ENCODE results near the gene UTP20.

Gene UTP20

GRCh38 chr12:101256266-101256665 lies 23.6 kb upstream of the UTP20 start (continued):
- no peak for TF ChIP-seq ZNF394 (tag by site-specific recombination; IDR thresholded peaks at IDR 0.05; ENCODE audit: borderline replicate concordance)
- no peak for TF ChIP-seq ZNF214 (tag by site-specific recombination; IDR thresholded peaks at IDR 0.05; ENCODE audit: borderline replicate concordance)
- no peak for TF ChIP-seq YY1 (tag by site-specific recombination; IDR thresholded peaks at IDR 0.05)
- no peak for TF ChIP-seq ZBTB8A (tag by site-specific recombination; IDR thresholded peaks at IDR 0.05)
- TF ChIP-seq ZNF623 (tag by site-specific recombination; IDR thresholded peaks at IDR 0.05) = no peak
- TF ChIP-seq KLF7 (tag by site-specific recombination; IDR thresholded peaks at IDR 0.05; ENCODE audit: borderline replicate concordance) = no peak
- no peak for TF ChIP-seq MZF1 (tag by site-specific recombination; IDR thresholded peaks at IDR 0.05; ENCODE audit: borderline replicate concordance)
- TF ChIP-seq ZNF707 (tag by site-specific recombination; IDR thresholded peaks at IDR 0.05) = no peak
- TF ChIP-seq RBAK (tag by site-specific recombination; IDR thresholded peaks at IDR 0.05) = no peak
- no peak for TF ChIP-seq ZNF398 (tag by site-specific recombination; IDR thresholded peaks at IDR 0.05)
- no peak for TF ChIP-seq ZSCAN16 (tag by site-specific recombination; IDR thresholded peaks at IDR 0.05)
- TF ChIP-seq ZNF132 (tag by site-specific recombination; IDR thresholded peaks at IDR 0.05; ENCODE audit: borderline replicate concordance) = no peak
- no peak for TF ChIP-seq ZNF514 (tag by site-specific recombination; IDR thresholded peaks at IDR 0.05)

GRCh38 chr12:101257357-101257756 lies 22.5 kb upstream of the UTP20 start:
- POLR2A ChIA-PET = no interaction called here
- Histone ChIP-seq H3K4me3 (ENCODE audit: low read depth, low read length) (no peak overlapping the region), H3K4me1 (ENCODE audit: control insufficient read depth, insufficient read depth, low read length) (no peaks in the 10 kb centered on the region), H3K9me3 (ENCODE audit: control insufficient read depth, insufficient read depth, low read depth, low read length) (no peaks in the 10 kb centered on the region), H3K27ac (ENCODE audit: extremely low read depth, low read depth, low read length) (no peak overlapping the region), H3K36me3 (ENCODE audit: control insufficient read depth in 2 of 2, insufficient read depth in 1 of 2, low read length in 2 of 2) (no peaks in the 10 kb centered on the region)
- CTCF ChIA-PET = no interaction called here
- TF ChIP-seq ZNF473 (tag by site-specific recombination; IDR thresholded peaks at IDR 0.05) (no peak), ZNF132 (tag by site-specific recombination; IDR thresholded peaks at IDR 0.05; ENCODE audit: borderline replicate concordance) (no peak), ZNF48 (tag by site-specific recombination; IDR thresholded peaks at IDR 0.05) (no peak), PRDM10 (tag by site-specific recombination; IDR thresholded peaks at IDR 0.05) (no peak), ZNF768 (tag by site-specific recombination; IDR thresholded peaks at IDR 0.05) (no peak), ZNF701 (tag by site-specific recombination; IDR thresholded peaks at IDR 0.05) (no peak), ZNF529 (tag by site-specific recombination; IDR thresholded peaks at IDR 0.05; ENCODE audit: insufficient replicate concordance) (no peak), ZNF704 (tag by site-specific recombination; IDR thresholded peaks at IDR 0.05) (no peak), ZNF341 (tag by site-specific recombination; IDR thresholded peaks at IDR 0.05; ENCODE audit: low read depth) (no peak), ZNF626 (tag by site-specific recombination; IDR thresholded peaks at IDR 0.05) (no peak), OVOL3 (tag by site-specific recombination; IDR thresholded peaks at IDR 0.05) (no peak), ZSCAN23 (tag by site-specific recombination; IDR thresholded peaks at IDR 0.05) (no peak), ZNF398 (tag by site-specific recombination; IDR thresholded peaks at IDR 0.05) (no peak), ZNF558 (tag by site-specific recombination; IDR thresholded peaks at IDR 0.05) (no peak), ZNF280D (tag by site-specific recombination; IDR thresholded peaks at IDR 0.05) (no peak)

Measured in HEK293 (cell line).